Measurements from ENCODE around the gene STK32A. TPM values are rescaled to one million over a fixed set of nuclear protein-coding genes. Genes with fewer than 3 reads are reported as not detected.
A peak's percentile ranks its signal among the peaks of the same experiment; 100 is the strongest.
"Not testable (repeated sequence)": the region's sequence is repeated elsewhere in the genome, so short reads cannot be mapped to it uniquely, and the experiment has no call there.

STK32A gene
- total and polyA plus RNA-seq, 2 experiments from 2014 or later: 0.83 to 1.1 TPM

- Histone ChIP-seq H3K36me3 (no peaks in the 10 kb centered on the region), H3K4me1 (ENCODE audit: low read depth) (no peaks in the 10 kb centered on the region), H3K27ac (no peak overlapping the region), H3K4me3 (peak overlapping the region; percentile 66), H3K9me3 (ENCODE audit: low read depth) (no peaks in the 10 kb centered on the region), H3K27me3 (peaks cover 60% of the 10 kb centered on the region)
- TF ChIP-seq, protein P1, sequence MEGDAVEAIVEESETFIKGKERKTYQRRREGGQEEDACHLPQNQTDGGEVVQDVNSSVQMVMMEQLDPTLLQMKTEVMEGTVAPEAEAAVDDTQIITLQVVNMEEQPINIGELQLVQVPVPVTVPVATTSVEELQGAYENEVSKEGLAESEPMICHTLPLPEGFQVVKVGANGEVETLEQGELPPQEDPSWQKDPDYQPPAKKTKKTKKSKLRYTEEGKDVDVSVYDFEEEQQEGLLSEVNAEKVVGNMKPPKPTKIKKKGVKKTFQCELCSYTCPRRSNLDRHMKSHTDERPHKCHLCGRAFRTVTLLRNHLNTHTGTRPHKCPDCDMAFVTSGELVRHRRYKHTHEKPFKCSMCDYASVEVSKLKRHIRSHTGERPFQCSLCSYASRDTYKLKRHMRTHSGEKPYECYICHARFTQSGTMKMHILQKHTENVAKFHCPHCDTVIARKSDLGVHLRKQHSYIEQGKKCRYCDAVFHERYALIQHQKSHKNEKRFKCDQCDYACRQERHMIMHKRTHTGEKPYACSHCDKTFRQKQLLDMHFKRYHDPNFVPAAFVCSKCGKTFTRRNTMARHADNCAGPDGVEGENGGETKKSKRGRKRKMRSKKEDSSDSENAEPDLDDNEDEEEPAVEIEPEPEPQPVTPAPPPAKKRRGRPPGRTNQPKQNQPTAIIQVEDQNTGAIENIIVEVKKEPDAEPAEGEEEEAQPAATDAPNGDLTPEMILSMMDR (IDR thresholded peaks at IDR 0.05; ENCODE audit: low read depth, low read length): no peak
- no peak for DNase-seq (ENCODE audit: low read depth in 1 of 2, low spot score in 1 of 2)
These were observed 494 bp upstream of the STK32A start for GRCh38 chr5:147234239-147234824.

- H3K9me3 ChIP-seq (ENCODE audit: low read depth): no peaks in the 10 kb centered on the region
- TF ChIP-seq, protein P1 (IDR thresholded peaks at IDR 0.05; ENCODE audit: low read depth, low read length): no peak
- H3K36me3 ChIP-seq: no peaks in the 10 kb centered on the region
- H3K27ac ChIP-seq: no peak overlapping the region
- no peaks in the 10 kb centered on the region for H3K4me1 ChIP-seq (ENCODE audit: low read depth)
- no peak overlapping the region for H3K4me3 ChIP-seq
- peaks cover 9% of the 10 kb centered on the region for H3K27me3 ChIP-seq
- no peak for DNase-seq (ENCODE audit: low read depth in 1 of 2, low spot score in 1 of 2)
These were observed 5.6 kb downstream of the STK32A start for GRCh38 chr5:147240266-147240985.

DNA sequence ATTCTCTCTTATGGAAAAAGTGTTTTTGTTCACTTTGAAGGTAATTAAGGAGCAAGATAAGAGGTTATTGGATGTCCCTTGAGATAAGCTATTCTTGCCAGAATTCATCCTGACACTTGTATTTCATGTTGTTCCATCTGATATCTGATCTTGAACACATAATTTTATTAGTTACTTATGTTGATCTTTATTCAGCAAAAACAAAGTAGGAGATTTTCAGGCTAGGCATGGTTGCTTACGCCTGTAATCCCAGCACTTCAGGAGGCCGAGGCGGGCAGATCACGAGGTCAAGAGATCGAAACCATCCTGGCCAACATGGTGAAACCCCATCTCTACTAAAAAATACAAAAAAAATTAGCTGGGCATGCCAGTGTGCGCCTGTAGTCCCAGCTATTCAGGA, 8.4 kb downstream of the STK32A start:
- H3K36me3 ChIP-seq; H3K27ac ChIP-seq; H3K9me3 ChIP-seq (ENCODE audit: low read depth); H3K4me1 ChIP-seq (ENCODE audit: low read depth); H3K4me3 ChIP-seq; DNase-seq (ENCODE audit: low read depth in 1 of 2, low spot score in 1 of 2); H3K27me3 ChIP-seq: not testable (repeated sequence)

- H3K27ac ChIP-seq: no peak overlapping the region
These were observed 10.7 kb downstream of the STK32A start for GRCh38 chr5:147245381-147246165.

GRCh38 chr5:147248561-147248960, 13.7 kb downstream of the STK32A start:
- TF ChIP-seq, protein P1 (IDR thresholded peaks at IDR 0.05; ENCODE audit: low read depth, low read length): no peak
- Histone ChIP-seq H3K27me3 (no peaks in the 10 kb centered on the region), H3K9me3 (ENCODE audit: low read depth) (no peaks in the 10 kb centered on the region), H3K4me3 (no peak overlapping the region), H3K27ac (no peak overlapping the region), H3K36me3 (no peaks in the 10 kb centered on the region), H3K4me1 (ENCODE audit: low read depth) (no peaks in the 10 kb centered on the region)
- DNase-seq (ENCODE audit: low read depth in 1 of 2, low spot score in 1 of 2): no peak

More at GRCh38 chr5:147245381-147246165, 10.7 kb downstream of the STK32A start:
- TF ChIP-seq, protein P1 (IDR thresholded peaks at IDR 0.05; ENCODE audit: low read depth, low read length): no peak
- DNase-seq (ENCODE audit: low read depth in 1 of 2, low spot score in 1 of 2): no peak
- Histone ChIP-seq H3K27me3 (no peaks in the 10 kb centered on the region), H3K9me3 (ENCODE audit: low read depth) (no peaks in the 10 kb centered on the region), H3K4me1 (ENCODE audit: low read depth) (no peaks in the 10 kb centered on the region), H3K36me3 (no peaks in the 10 kb centered on the region), H3K4me3 (no peak overlapping the region)

All from cardiac muscle cell (in vitro differentiated cells and primary cell).